ENCODE measurements around the gene DCPS. TPM values are rescaled to one million over a fixed set of nuclear protein-coding genes. Genes with fewer than 3 reads are reported as not detected.
"Not testable (repeated sequence)": the region's sequence is repeated elsewhere in the genome, so short reads cannot be mapped to it uniquely, and the experiment has no call there.

DCPS gene
- total RNA-seq, 2 experiments from 2014 or later, result 34.5 to 35.8 TPM

GRCh38 chr11:126371595-126371994 is 67.7 kb downstream of the DCPS start:
- Mint-ChIP-seq H3K27ac (no peak overlapping the region), H3K4me1 (no peaks in the 10 kb centered on the region), H3K4me3 (no peak overlapping the region), H3K36me3 (ENCODE audit: low read depth) (no peaks in the 10 kb centered on the region), H3K9me3 (no peaks in the 10 kb centered on the region), H3K27me3 (no peaks in the 10 kb centered on the region)
- DNase-seq, result no peak
- POLR2A ChIA-PET, result no interaction called here
- CTCF ChIA-PET, result no interaction called here

- H3K4me3 Mint-ChIP-seq; POLR2A ChIA-PET; H3K27ac Mint-ChIP-seq; H3K4me1 Mint-ChIP-seq; CTCF ChIA-PET; DNase-seq; H3K27me3 Mint-ChIP-seq; H3K36me3 Mint-ChIP-seq (ENCODE audit: low read depth); H3K9me3 Mint-ChIP-seq: not testable (repeated sequence)
These were observed 69.7 kb downstream of the DCPS start for GRCh38 chr11:126373389-126374066.

- H3K27me3 Mint-ChIP-seq, POLR2A ChIA-PET: not testable (repeated sequence)
These were observed 70.9 kb downstream of the DCPS start for GRCh38 chr11:126374562-126375300.

GRCh38 chr11:126375726-126376125 is 71.9 kb downstream of the DCPS start:
- H3K27me3 Mint-ChIP-seq, result no peaks in the 10 kb centered on the region
- ChIA-PET POLR2A (no interaction called here), CTCF (no interaction called here)
- no peaks in the 10 kb centered on the region for H3K4me1 Mint-ChIP-seq
- no peak overlapping the region for H3K4me3 Mint-ChIP-seq
- H3K27ac Mint-ChIP-seq, result no peak overlapping the region
- DNase-seq, result no peak
- H3K9me3 Mint-ChIP-seq, result no peaks in the 10 kb centered on the region
- H3K36me3 Mint-ChIP-seq (ENCODE audit: low read depth), result no peaks in the 10 kb centered on the region

More at GRCh38 chr11:126374562-126375300, 70.9 kb downstream of the DCPS start:
- H3K36me3 Mint-ChIP-seq (ENCODE audit: low read depth); CTCF ChIA-PET; H3K4me1 Mint-ChIP-seq; H3K9me3 Mint-ChIP-seq; H3K27ac Mint-ChIP-seq; DNase-seq; H3K4me3 Mint-ChIP-seq: not testable (repeated sequence)

GRCh38 chr11:126378763-126379162 is 74.9 kb downstream of the DCPS start:
- no peak for DNase-seq
- CTCF ChIA-PET, result no interaction called here
- Mint-ChIP-seq H3K36me3 (ENCODE audit: low read depth) (no peaks in the 10 kb centered on the region), H3K27me3 (no peaks in the 10 kb centered on the region), H3K4me3 (no peak overlapping the region), H3K9me3 (no peaks in the 10 kb centered on the region), H3K27ac (no peak overlapping the region), H3K4me1 (no peaks in the 10 kb centered on the region)
- POLR2A ChIA-PET, result no interaction called here

- no peak overlapping the region for H3K4me3 Mint-ChIP-seq
- no peak overlapping the region for H3K27ac Mint-ChIP-seq
- no peaks in the 10 kb centered on the region for H3K27me3 Mint-ChIP-seq
- POLR2A ChIA-PET, result interaction anchor here (0.7 kb wide), 1 partner anchor 25 kb away, joined by 3 read pairs; no protein-coding TSS in a partner anchor
- H3K4me1 Mint-ChIP-seq, result no peaks in the 10 kb centered on the region
- CTCF ChIA-PET, result no interaction called here
- no peak for DNase-seq
- no peaks in the 10 kb centered on the region for H3K9me3 Mint-ChIP-seq
- H3K36me3 Mint-ChIP-seq (ENCODE audit: low read depth), result no peaks in the 10 kb centered on the region
These were observed 77.0 kb downstream of the DCPS start for GRCh38 chr11:126380909-126381308.

GRCh38 chr11:126381960-126382359 is 78.1 kb downstream of the DCPS start:
- H3K4me1 Mint-ChIP-seq; CTCF ChIA-PET; H3K9me3 Mint-ChIP-seq; POLR2A ChIA-PET; H3K36me3 Mint-ChIP-seq (ENCODE audit: low read depth); H3K27me3 Mint-ChIP-seq; H3K27ac Mint-ChIP-seq; H3K4me3 Mint-ChIP-seq; DNase-seq: not testable (repeated sequence)

- H3K27ac Mint-ChIP-seq; POLR2A ChIA-PET; DNase-seq; H3K27me3 Mint-ChIP-seq; H3K4me1 Mint-ChIP-seq; H3K36me3 Mint-ChIP-seq (ENCODE audit: low read depth); H3K9me3 Mint-ChIP-seq; H3K4me3 Mint-ChIP-seq; CTCF ChIA-PET: not testable (repeated sequence)
These were observed 78.8 kb downstream of the DCPS start for GRCh38 chr11:126382641-126383040.

- ChIA-PET CTCF (no interaction called here), POLR2A (no interaction called here)
- no peak for DNase-seq
- Mint-ChIP-seq H3K27ac (no peak overlapping the region), H3K9me3 (no peaks in the 10 kb centered on the region), H3K4me1 (no peaks in the 10 kb centered on the region), H3K27me3 (no peaks in the 10 kb centered on the region), H3K4me3 (no peak overlapping the region), H3K36me3 (ENCODE audit: low read depth) (no peaks in the 10 kb centered on the region)
These were observed 79.8 kb downstream of the DCPS start for GRCh38 chr11:126383339-126384335.

GRCh38 chr11:126384449-126385070 is 80.7 kb downstream of the DCPS start:
- H3K4me3 Mint-ChIP-seq, result no peak overlapping the region
- CTCF ChIA-PET, result no interaction called here
- no peak for DNase-seq
- no peaks in the 10 kb centered on the region for H3K4me1 Mint-ChIP-seq
- POLR2A ChIA-PET, result no interaction called here
- no peak overlapping the region for H3K27ac Mint-ChIP-seq
- no peaks in the 10 kb centered on the region for H3K27me3 Mint-ChIP-seq
- no peaks in the 10 kb centered on the region for H3K9me3 Mint-ChIP-seq
- H3K36me3 Mint-ChIP-seq (ENCODE audit: low read depth), result no peaks in the 10 kb centered on the region

- Mint-ChIP-seq H3K27ac (no peak overlapping the region), H3K9me3 (no peaks in the 10 kb centered on the region), H3K4me3 (no peak overlapping the region), H3K27me3 (no peaks in the 10 kb centered on the region), H3K4me1 (no peaks in the 10 kb centered on the region), H3K36me3 (ENCODE audit: low read depth) (no peaks in the 10 kb centered on the region)
- POLR2A ChIA-PET, result no interaction called here
- CTCF ChIA-PET, result no interaction called here
- DNase-seq, result no peak
These were observed 82.3 kb downstream of the DCPS start for GRCh38 chr11:126385991-126386728.

- H3K4me1 Mint-ChIP-seq; H3K27ac Mint-ChIP-seq; H3K9me3 Mint-ChIP-seq; H3K4me3 Mint-ChIP-seq; POLR2A ChIA-PET; H3K36me3 Mint-ChIP-seq (ENCODE audit: low read depth); H3K27me3 Mint-ChIP-seq; CTCF ChIA-PET; DNase-seq: not testable (repeated sequence)
These were observed 82.8 kb downstream of the DCPS start for GRCh38 chr11:126386729-126387071.

GRCh38 chr11:126387857-126388256 is 84.0 kb downstream of the DCPS start:
- no peak for DNase-seq
- no peaks in the 10 kb centered on the region for H3K9me3 Mint-ChIP-seq
- H3K27ac Mint-ChIP-seq, result no peak overlapping the region
- H3K4me3 Mint-ChIP-seq, result no peak overlapping the region
- ChIA-PET POLR2A (no interaction called here), CTCF (no interaction called here)
- H3K4me1 Mint-ChIP-seq, result peaks cover 2% of the 10 kb centered on the region
- no peaks in the 10 kb centered on the region for H3K27me3 Mint-ChIP-seq
- no peaks in the 10 kb centered on the region for H3K36me3 Mint-ChIP-seq (ENCODE audit: low read depth)
